Astrocyte (in vitro differentiated cells and primary cell): ENCODE results near the gene GSTM2. TPM values are rescaled to one million over a fixed set of nuclear protein-coding genes. Genes with fewer than 3 reads are reported as not detected.

Experiments
- DNase-seq: peaks from one replicate; pipeline ENCODE4 v3.0.0-alpha.2; 2010; ENCODE audit warnings: low read depth
- FAIRE-seq: peaks from 2 replicates; lab custom pipeline; 2011; peaks lifted over from hg19 to GRCh38; lab: Jason Lieb, UNC
- H2AFZ ChIP-seq: 2 replicates; pipeline ENCODE4 v1.6.0; 2012; ENCODE audit warnings: low read depth, low read length, inconsistent platforms
- H3K27ac ChIP-seq: 2 replicates; pipeline ENCODE4 v1.5.1; 2011; ENCODE audit warnings: low read depth, low read length, inconsistent platforms
- H3K27me3 ChIP-seq: 2 replicates; pipeline ENCODE4 v1.6.0; 2011; ENCODE audit warnings: low read length, inconsistent platforms; ENCODE audit not compliant: insufficient read depth
- H3K36me3 ChIP-seq: 2 replicates; pipeline ENCODE4 v1.5.1; 2011; ENCODE audit warnings: low read length, inconsistent platforms; ENCODE audit not compliant: insufficient read depth
- H3K4me1 ChIP-seq: 2 replicates; pipeline ENCODE4 v1.5.1; 2011; ENCODE audit warnings: low read length, inconsistent platforms; ENCODE audit not compliant: insufficient read depth
- H3K4me2 ChIP-seq: 2 replicates; pipeline ENCODE4 v1.6.0; 2012; ENCODE audit warnings: low read length, inconsistent platforms
- H3K4me3 ChIP-seq: 2 replicates; pipeline ENCODE4 v1.5.1; 2011; ENCODE audit warnings: low read depth, mild to moderate bottlenecking, low read length, inconsistent platforms; ENCODE audit not compliant: insufficient read depth
- H3K79me2 ChIP-seq: 2 replicates; pipeline ENCODE4 v1.6.0; 2012; ENCODE audit warnings: mild to moderate bottlenecking, low read length, inconsistent platforms; ENCODE audit not compliant: insufficient read depth
- H3K9ac ChIP-seq: 2 replicates; pipeline ENCODE4 v1.6.0; 2012; ENCODE audit warnings: mild to moderate bottlenecking, low read length, inconsistent platforms
- H3K9me3 ChIP-seq: 2 replicates; pipeline ENCODE4 v1.5.1; 2012; ENCODE audit warnings: low read depth, mild to moderate bottlenecking, low read length, inconsistent platforms; ENCODE audit not compliant: insufficient read depth
- H4K20me1 ChIP-seq: 2 replicates; pipeline ENCODE4 v1.6.0; 2012; ENCODE audit warnings: low read length, inconsistent platforms; ENCODE audit not compliant: insufficient read depth
- H3K27ac Mint-ChIP-seq: one replicate; pipeline ENCODE4 v1.8.0; 2021; ENCODE audit warnings: mild to moderate bottlenecking, mixed read lengths; ENCODE audit not compliant: unreplicated experiment
- H3K27me3 Mint-ChIP-seq: one replicate; pipeline ENCODE4 v1.8.0; 2021; ENCODE audit warnings: low read depth, mixed read lengths; ENCODE audit not compliant: unreplicated experiment
- H3K36me3 Mint-ChIP-seq: one replicate; pipeline ENCODE4 v1.8.0; 2021; ENCODE audit warnings: low read depth, mixed read lengths; ENCODE audit not compliant: unreplicated experiment
- H3K4me1 Mint-ChIP-seq: one replicate; pipeline ENCODE4 v1.8.0; 2021; ENCODE audit warnings: low read depth, mixed read lengths; ENCODE audit not compliant: unreplicated experiment
- H3K4me3 Mint-ChIP-seq: one replicate; pipeline ENCODE4 v1.8.0; 2021; ENCODE audit warnings: mild to moderate bottlenecking, moderate library complexity, mixed read lengths; ENCODE audit not compliant: unreplicated experiment
- H3K9me3 Mint-ChIP-seq: one replicate; pipeline ENCODE4 v1.8.0; 2021; ENCODE audit warnings: mild to moderate bottlenecking, mixed read lengths; ENCODE audit not compliant: unreplicated experiment
- EZH2 ChIP-seq: IDR thresholded peaks from 2 replicates; pipeline ENCODE4 v1.6.1; 2012; ENCODE audit warnings: mild to moderate bottlenecking, low read length, inconsistent platforms; ENCODE audit not compliant: insufficient read depth
- total RNA-seq: library from RNA; stranded (reverse); gene quantifications from 2 replicates; pipeline ENCODE4 v1.2.1, GENCODE V29; 2021
- TF ChIP-seq, protein P1 (sequence below): IDR thresholded peaks from 2 replicates; pipeline ENCODE4 v1.5.1; 2011; ENCODE audit warnings: low read depth, mild to moderate bottlenecking, inconsistent platforms, low read length, moderate library complexity; ENCODE audit not compliant: insufficient read depth

Gene GSTM2
- total RNA-seq, 1 donor from 2014 or later = 13.4 TPM

DNA sequence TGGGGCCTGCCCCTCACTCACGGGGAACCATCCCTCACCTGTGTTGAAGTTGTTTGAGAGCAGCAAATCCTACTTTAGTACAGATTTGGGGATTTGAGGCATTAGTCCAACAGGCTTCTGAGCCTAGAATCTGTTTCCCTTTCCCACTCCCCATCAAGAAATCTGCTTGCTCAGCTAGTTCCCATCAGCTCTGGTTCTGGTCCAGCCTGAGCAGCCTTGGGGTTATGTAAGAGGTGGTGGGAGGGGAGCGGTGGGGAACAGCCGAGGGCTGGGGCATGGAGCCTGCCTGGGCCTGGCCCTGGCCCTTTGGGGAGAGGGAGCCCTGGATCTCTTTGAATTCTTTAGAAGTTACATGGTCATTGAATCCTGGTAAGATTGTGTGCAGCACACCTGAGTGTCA is 48.3 kb downstream of the GSTM2 start:
- no peak overlapping the region for H3K4me3 ChIP-seq
- peaks cover 4% of the 10 kb centered on the region for H3K4me1 Mint-ChIP-seq
- H3K4me3 Mint-ChIP-seq = no peak overlapping the region
- no peaks in the 10 kb centered on the region for H3K9me3 Mint-ChIP-seq
- H3K9me3 ChIP-seq = no peaks in the 10 kb centered on the region
- no peak overlapping the region for H3K9ac ChIP-seq
- no peak for TF ChIP-seq EZH2
- TF ChIP-seq, protein P1, sequence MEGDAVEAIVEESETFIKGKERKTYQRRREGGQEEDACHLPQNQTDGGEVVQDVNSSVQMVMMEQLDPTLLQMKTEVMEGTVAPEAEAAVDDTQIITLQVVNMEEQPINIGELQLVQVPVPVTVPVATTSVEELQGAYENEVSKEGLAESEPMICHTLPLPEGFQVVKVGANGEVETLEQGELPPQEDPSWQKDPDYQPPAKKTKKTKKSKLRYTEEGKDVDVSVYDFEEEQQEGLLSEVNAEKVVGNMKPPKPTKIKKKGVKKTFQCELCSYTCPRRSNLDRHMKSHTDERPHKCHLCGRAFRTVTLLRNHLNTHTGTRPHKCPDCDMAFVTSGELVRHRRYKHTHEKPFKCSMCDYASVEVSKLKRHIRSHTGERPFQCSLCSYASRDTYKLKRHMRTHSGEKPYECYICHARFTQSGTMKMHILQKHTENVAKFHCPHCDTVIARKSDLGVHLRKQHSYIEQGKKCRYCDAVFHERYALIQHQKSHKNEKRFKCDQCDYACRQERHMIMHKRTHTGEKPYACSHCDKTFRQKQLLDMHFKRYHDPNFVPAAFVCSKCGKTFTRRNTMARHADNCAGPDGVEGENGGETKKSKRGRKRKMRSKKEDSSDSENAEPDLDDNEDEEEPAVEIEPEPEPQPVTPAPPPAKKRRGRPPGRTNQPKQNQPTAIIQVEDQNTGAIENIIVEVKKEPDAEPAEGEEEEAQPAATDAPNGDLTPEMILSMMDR = no peak
- no peak for DNase-seq
- H3K36me3 ChIP-seq = no peaks in the 10 kb centered on the region
- H3K4me2 ChIP-seq = no peak overlapping the region
- H2AFZ ChIP-seq = no peak overlapping the region
- peaks cover 8% of the 10 kb centered on the region for H3K4me1 ChIP-seq
- H3K27me3 Mint-ChIP-seq = peaks cover 43% of the 10 kb centered on the region
- no peaks in the 10 kb centered on the region for H4K20me1 ChIP-seq
- no peaks in the 10 kb centered on the region for H3K36me3 Mint-ChIP-seq
- no peaks in the 10 kb centered on the region for H3K79me2 ChIP-seq
- no peak for FAIRE-seq
- no peaks in the 10 kb centered on the region for H3K27me3 ChIP-seq
- no peak overlapping the region for H3K27ac ChIP-seq
- H3K27ac Mint-ChIP-seq = no peak overlapping the region

DNA sequence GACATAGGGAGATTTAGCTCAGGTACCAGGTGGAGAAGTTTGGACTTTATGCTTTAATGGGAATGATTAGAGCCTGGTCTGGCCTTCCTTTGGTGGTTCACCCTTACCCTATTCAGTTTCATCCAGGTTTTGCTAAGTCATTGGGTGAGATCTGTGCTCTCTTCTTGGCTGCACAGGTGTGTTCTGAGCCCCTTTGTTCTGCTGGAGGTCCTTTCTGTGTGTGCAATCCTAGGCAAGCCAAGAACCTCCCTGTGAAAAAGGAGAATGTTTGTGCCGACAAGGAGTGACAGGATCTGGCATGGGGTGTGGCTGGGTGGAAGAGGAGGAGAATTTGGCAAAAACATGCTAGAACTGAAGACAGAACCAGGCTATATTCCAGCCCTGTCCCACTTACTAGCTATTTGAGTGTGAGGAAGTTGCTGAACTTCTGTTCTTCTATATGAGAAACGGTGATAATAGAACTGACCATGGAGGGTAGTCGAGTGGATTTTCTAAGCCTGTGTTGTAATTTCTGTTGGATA is 48.8 kb downstream of the GSTM2 start:
- H3K36me3 ChIP-seq = no peaks in the 10 kb centered on the region
- no peak overlapping the region for H3K4me3 Mint-ChIP-seq
- no peaks in the 10 kb centered on the region for H4K20me1 ChIP-seq
- peaks cover 4% of the 10 kb centered on the region for H3K4me1 Mint-ChIP-seq
- no peaks in the 10 kb centered on the region for H3K9me3 ChIP-seq
- H3K9ac ChIP-seq = no peak overlapping the region
- H3K79me2 ChIP-seq = no peaks in the 10 kb centered on the region
- H3K9me3 Mint-ChIP-seq = no peaks in the 10 kb centered on the region
- no peak overlapping the region for H3K27ac ChIP-seq
- H3K4me1 ChIP-seq = peaks cover 8% of the 10 kb centered on the region
- no peak overlapping the region for H3K4me2 ChIP-seq
- TF ChIP-seq EZH2 = no peak
- TF ChIP-seq, protein P1 = no peak
- DNase-seq (no peak), FAIRE-seq (no peak)
- no peaks in the 10 kb centered on the region for H3K36me3 Mint-ChIP-seq
- H3K27ac Mint-ChIP-seq = no peak overlapping the region
- peaks cover 43% of the 10 kb centered on the region for H3K27me3 Mint-ChIP-seq
- no peak overlapping the region for H3K4me3 ChIP-seq
- no peaks in the 10 kb centered on the region for H3K27me3 ChIP-seq
- H2AFZ ChIP-seq = no peak overlapping the region

DNA sequence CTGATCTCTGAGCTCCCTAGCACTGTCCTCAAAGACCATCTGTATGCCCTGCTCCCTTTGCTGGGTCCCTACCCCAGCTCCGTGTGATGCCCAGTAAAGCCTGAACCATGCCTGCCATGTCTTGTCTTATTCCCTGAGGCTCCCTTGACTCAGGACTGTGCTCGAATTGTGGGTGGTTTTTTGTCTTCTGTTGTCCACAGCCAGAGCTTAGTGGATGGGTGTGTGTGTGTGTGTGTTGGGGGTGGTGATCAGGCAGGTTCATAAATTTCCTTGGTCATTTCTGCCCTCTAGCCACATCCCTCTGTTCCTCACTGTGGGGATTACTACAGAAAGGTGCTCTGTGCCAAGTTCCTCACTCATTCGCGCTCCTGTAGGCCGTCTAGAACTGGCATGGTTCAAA is 49.9 kb downstream of the GSTM2 start:
- DNase-seq = no peak
- Mint-ChIP-seq H3K9me3 (no peaks in the 10 kb centered on the region), H3K4me3 (no peak overlapping the region), H3K4me1 (peaks cover 4% of the 10 kb centered on the region), H3K27me3 (peaks cover 43% of the 10 kb centered on the region), H3K36me3 (no peaks in the 10 kb centered on the region), H3K27ac (no peak overlapping the region)
- Histone ChIP-seq H3K4me3 (no peak overlapping the region), H3K4me1 (peaks cover 6% of the 10 kb centered on the region), H3K9me3 (no peaks in the 10 kb centered on the region), H3K9ac (no peak overlapping the region), H4K20me1 (no peaks in the 10 kb centered on the region), H3K36me3 (no peaks in the 10 kb centered on the region), H2AFZ (no peak overlapping the region), H3K79me2 (no peaks in the 10 kb centered on the region), H3K27me3 (no peaks in the 10 kb centered on the region), H3K27ac (no peak overlapping the region), H3K4me2 (no peak overlapping the region)
- TF ChIP-seq EZH2 = no peak
- TF ChIP-seq, protein P1 = no peak
- no peak for FAIRE-seq
